ENCODE data around the gene DDI2.
"Not testable (repeated sequence)": the region's sequence is repeated elsewhere in the genome, so short reads cannot be mapped to it uniquely, and the experiment has no call there.

Gene DDI2

GRCh38 chr1:15637826-15638225, 20.6 kb downstream of the DDI2 start:
- no peak for DNase-seq

- no peak for DNase-seq
Measured at GRCh38 chr1:15639262-15639661, 22.0 kb downstream of the DDI2 start.

GRCh38 chr1:15639931-15640330, 22.7 kb downstream of the DDI2 start:
- DNase-seq = no peak

- no peak for DNase-seq
Measured at GRCh38 chr1:15640667-15641066, 23.4 kb downstream of the DDI2 start.

GRCh38 chr1:15649937-15650336, 32.7 kb downstream of the DDI2 start:
- DNase-seq = no peak

GRCh38 chr1:15650433-15650832, 33.2 kb downstream of the DDI2 start:
- DNase-seq = no peak

GRCh38 chr1:15652130-15652529, 34.9 kb downstream of the DDI2 start:
- not testable (repeated sequence) for DNase-seq

- DNase-seq = no peak
Measured at GRCh38 chr1:15654091-15654690, 36.9 kb downstream of the DDI2 start.

- DNase-seq = no peak
Measured at GRCh38 chr1:15656464-15656863, 39.2 kb downstream of the DDI2 start.

GRCh38 chr1:15657021-15657420, 39.8 kb downstream of the DDI2 start:
- DNase-seq = no peak

- DNase-seq = no peak
Measured at GRCh38 chr1:15660151-15660550, 42.9 kb downstream of the DDI2 start.

GRCh38 chr1:15662477-15662876, 45.2 kb downstream of the DDI2 start:
- no peak for DNase-seq

GRCh38 chr1:15663925-15664324, 46.7 kb downstream of the DDI2 start:
- DNase-seq = no peak

GRCh38 chr1:15667362-15667761, 50.1 kb downstream of the DDI2 start:
- no peak for DNase-seq

- DNase-seq = no peak
Measured at GRCh38 chr1:15668089-15668754, 51.0 kb downstream of the DDI2 start.

- no peak for DNase-seq
Measured at GRCh38 chr1:15669074-15669473, 51.8 kb downstream of the DDI2 start.

GRCh38 chr1:15669864-15670263, 52.6 kb downstream of the DDI2 start:
- no peak for DNase-seq

GRCh38 chr1:15671430-15671829, 54.2 kb downstream of the DDI2 start:
- DNase-seq = no peak

GRCh38 chr1:15674386-15675159, 57.3 kb downstream of the DDI2 start:
- no peak for DNase-seq

- no peak for DNase-seq
Measured at GRCh38 chr1:15676010-15676409, 58.8 kb downstream of the DDI2 start.

GRCh38 chr1:15676688-15677661, 59.7 kb downstream of the DDI2 start:
- no peak for DNase-seq

GRCh38 chr1:15678578-15678977, 61.3 kb downstream of the DDI2 start:
- peak; percentile 31 for DNase-seq

- DNase-seq = no peak
Measured at GRCh38 chr1:15680131-15680530, 62.9 kb downstream of the DDI2 start.

All from CD4-positive, alpha-beta T cell treated with Interleukin-15 for 1 hour (primary cell).